CD4-positive, alpha-beta T cell (primary cell): Measurements from ENCODE around the gene HSD17B2. TPM values are rescaled to one million over a fixed set of nuclear protein-coding genes. Genes with fewer than 3 reads are reported as not detected.
A peak's percentile ranks its signal among the peaks of the same experiment; 100 is the strongest.
"Not testable (repeated sequence)": the region's sequence is repeated elsewhere in the genome, so short reads cannot be mapped to it uniquely, and the experiment has no call there.

ENCODE experiments used
- ATAC-seq: fragments of 200-7000 bp; cut with Tn5 transposase; one replicate; pipeline ENCODE4 v1.10.0; 2022; ENCODE audit warnings: mild to moderate bottlenecking; ENCODE audit not compliant: poor library complexity
- CTCF ChIA-PET: fragments of 350-600 bp; sonication (Branson Sonifier 250); formaldehyde crosslinking; loops from one replicate; lab custom pipeline; 2021; ENCODE audit warnings: antibody characterized with exemption, inconsistent platforms; lab: Charles Lee
- POLR2A ChIA-PET: fragments of 350-600 bp; sonication (Branson Sonifier 250); formaldehyde crosslinking; loops from one replicate; lab custom pipeline; 2021; ENCODE audit warnings: antibody characterized with exemption, inconsistent platforms; lab: Charles Lee
- DNase-seq, 14 experiments: peaks; one replicate each; pipeline ENCODE4 v3.0.0-alpha.2; 2013 to 2020; ENCODE audit warnings: mixed read lengths in 2 of 14
- H3K27ac ChIP-seq, 2 donors: one replicate each; pipeline versions ENCODE4 v1.5.1 to v1.7.0; 2013; ENCODE audit warnings: low read length in 2 of 2, low read depth in 1 of 2, mild to moderate bottlenecking in 1 of 2
- H3K27me3 ChIP-seq, 2 experiments: 1 replicate in 1 of 2; 2 replicates in 1 of 2; pipeline versions ENCODE4 v1.6.1 to v1.7.0; 2013; ENCODE audit warnings: low read length in 2 of 2, control low read depth in 1 of 2, mild to moderate bottlenecking in 1 of 2, moderate library complexity in 1 of 2; ENCODE audit not compliant: insufficient read depth in 2 of 2, control insufficient read depth in 1 of 2
- H3K36me3 ChIP-seq: one replicate; pipeline ENCODE4 v1.6.1; 2013; ENCODE audit warnings: low read length, control low read depth; ENCODE audit not compliant: insufficient read depth
- H3K4me1 ChIP-seq: one replicate; pipeline ENCODE4 v1.6.1; 2013; ENCODE audit warnings: low read length, control low read depth; ENCODE audit not compliant: insufficient read depth
- H3K4me3 ChIP-seq: one replicate; pipeline ENCODE4 v1.5.1; 2013; ENCODE audit warnings: mild to moderate bottlenecking, low read length, moderate library complexity
- H3K9me3 ChIP-seq, 2 experiments: 1 replicate in 1 of 2; 2 replicates in 1 of 2; pipeline versions ENCODE4 v1.6.1 to v1.7.0; 2013; ENCODE audit warnings: low read length in 2 of 2, mild to moderate bottlenecking in 2 of 2, control low read depth in 1 of 2, moderate library complexity in 1 of 2; ENCODE audit not compliant: control insufficient read depth in 1 of 2, insufficient read depth in 1 of 2
- H3K27ac Mint-ChIP-seq: one replicate; pipeline ENCODE4 v1.8.0; 2020; ENCODE audit warnings: mixed read lengths
- H3K27me3 Mint-ChIP-seq: one replicate; pipeline ENCODE4 v1.8.0; 2021; ENCODE audit warnings: mixed read lengths
- H3K36me3 Mint-ChIP-seq: one replicate; pipeline ENCODE4 v1.8.0; 2021; ENCODE audit warnings: low read depth, mixed read lengths
- H3K4me1 Mint-ChIP-seq: one replicate; pipeline ENCODE4 v1.8.0; 2021; ENCODE audit warnings: low read depth, mixed read lengths
- H3K4me3 Mint-ChIP-seq: one replicate; pipeline ENCODE4 v1.8.0; 2020; ENCODE audit warnings: mild to moderate bottlenecking, mixed read lengths
- H3K9me3 Mint-ChIP-seq: one replicate; pipeline ENCODE4 v1.8.0; 2020; ENCODE audit warnings: mixed read lengths
- CTCF ChIP-seq: fragments of 200-600 bp; IDR thresholded peaks from one replicate; pipeline ENCODE4 v1.8.0; 2022; ENCODE audit warnings: antibody characterized with exemption, mild to moderate bottlenecking
- intact Hi-C, 2 experiments: fragments of 100-400 bp; cut with DNase I in 1 of 2; cut with micrococcal nuclease in 1 of 2; formaldehyde crosslinking; loops; one replicate each; pipeline versions ENCODE4 v1.15.1 to v1.9.0; 2023 to 2025; cut with DNase I, micrococcal nuclease
- total RNA-seq, 174 experiments: library from RNA in 2 of 174; stranded (reverse) in 2 of 174; gene quantifications; one replicate each; pipeline ENCODE4 v1.2.3 and lab custom pipeline; 2021 to 2026

Gene HSD17B2
- total RNA-seq, 2 experiments from 2014 or later: not detected

- Mint-ChIP-seq H3K4me1 (no peaks in the 10 kb centered on the region), H3K27me3 (no peaks in the 10 kb centered on the region), H3K27ac (no peak overlapping the region), H3K36me3 (no peaks in the 10 kb centered on the region), H3K4me3 (no peak overlapping the region), H3K9me3 (no peaks in the 10 kb centered on the region)
- no peaks in the 10 kb centered on the region for H3K36me3 ChIP-seq
- intact Hi-C loops: no loop called here
- no peaks in the 10 kb centered on the region for H3K4me1 ChIP-seq
- ChIA-PET CTCF (no interaction called here), POLR2A (no interaction called here)
- no peak for TF ChIP-seq CTCF
- H3K27me3 ChIP-seq: no peaks in the 10 kb centered on the region
- no peak for DNase-seq
- no peak overlapping the region for H3K4me3 ChIP-seq
- no peak overlapping the region for H3K27ac ChIP-seq
- ATAC-seq: no peak
- no peaks in the 10 kb centered on the region for H3K9me3 ChIP-seq
Measured at GRCh38 chr16:82108100-82108499, 73.0 kb downstream of the HSD17B2 start.

- Histone ChIP-seq H3K36me3 (no peaks in the 10 kb centered on the region), H3K4me1 (no peaks in the 10 kb centered on the region), H3K27ac (no peak overlapping the region), H3K4me3 (no peak overlapping the region), H3K9me3 (no peaks in the 10 kb centered on the region), H3K27me3 (no peaks in the 10 kb centered on the region)
- Mint-ChIP-seq H3K27me3 (no peaks in the 10 kb centered on the region), H3K9me3 (no peaks in the 10 kb centered on the region), H3K4me1 (no peaks in the 10 kb centered on the region), H3K4me3 (no peak overlapping the region), H3K27ac (no peak overlapping the region), H3K36me3 (no peaks in the 10 kb centered on the region)
- intact Hi-C loops: no loop called here
- CTCF ChIA-PET: no interaction called here
- no peak for TF ChIP-seq CTCF
- POLR2A ChIA-PET: no interaction called here
- ATAC-seq (no peak), DNase-seq (no peak)
Measured at GRCh38 chr16:82108774-82109173, 73.7 kb downstream of the HSD17B2 start.

GRCh38 chr16:82109266-82109665 lies 74.2 kb downstream of the HSD17B2 start:
- H3K9me3 ChIP-seq, H3K27me3 ChIP-seq, intact Hi-C loops, ATAC-seq, H3K4me1 ChIP-seq, POLR2A ChIA-PET, H3K27ac Mint-ChIP-seq, H3K4me1 Mint-ChIP-seq, H3K27ac ChIP-seq, H3K36me3 ChIP-seq, H3K4me3 Mint-ChIP-seq, CTCF ChIA-PET, H3K36me3 Mint-ChIP-seq, H3K4me3 ChIP-seq, H3K9me3 Mint-ChIP-seq, H3K27me3 Mint-ChIP-seq: not testable (repeated sequence)
- peak in 2 of 14 experiments; percentile 5 to 10 for DNase-seq

- H3K4me3 ChIP-seq: no peak overlapping the region
- CTCF ChIA-PET: no interaction called here
- TF ChIP-seq CTCF: no peak
- no peak for ATAC-seq
- no peak for DNase-seq
- Mint-ChIP-seq H3K4me1 (no peaks in the 10 kb centered on the region), H3K9me3 (no peaks in the 10 kb centered on the region), H3K36me3 (no peaks in the 10 kb centered on the region), H3K27me3 (no peaks in the 10 kb centered on the region), H3K4me3 (no peak overlapping the region), H3K27ac (no peak overlapping the region)
- H3K9me3 ChIP-seq: no peaks in the 10 kb centered on the region
- no peaks in the 10 kb centered on the region for H3K27me3 ChIP-seq
- H3K27ac ChIP-seq: no peak overlapping the region
- no peaks in the 10 kb centered on the region for H3K4me1 ChIP-seq
- POLR2A ChIA-PET: no interaction called here
- no peaks in the 10 kb centered on the region for H3K36me3 ChIP-seq
- intact Hi-C loops: no loop called here
Measured at GRCh38 chr16:82111944-82112343, 76.9 kb downstream of the HSD17B2 start.
